HepG2 (cell line): Measurements from ENCODE around the gene CILP2. TPM values are rescaled to one million over a fixed set of nuclear protein-coding genes. Genes with fewer than 3 reads are reported as not detected.
A peak's percentile ranks its signal among the peaks of the same experiment; 100 is the strongest.

Experiments used
- HES4 ChIP-seq: sonication (generic); formaldehyde crosslinking; IDR thresholded peaks from 2 replicates; pipeline ENCODE4 v1.9.0; 2021; ENCODE audit warnings: mild to moderate bottlenecking, missing genetic modification reagents, borderline replicate concordance
- HIC2 ChIP-seq: sonication (generic); formaldehyde crosslinking; IDR thresholded peaks from 2 replicates; pipeline ENCODE4 v1.9.0; 2022; ENCODE audit warnings: low read depth, missing genetic modification reagents
- NCOA2 ChIP-seq: sonication (generic); formaldehyde crosslinking; IDR thresholded peaks from 2 replicates; pipeline ENCODE4 v1.8.0; 2022; ENCODE audit warnings: inconsistent platforms
- SNAPC5 ChIP-seq: sonication (generic); formaldehyde crosslinking; IDR thresholded peaks from 2 replicates; pipeline ENCODE4 v1.8.1; 2023; ENCODE audit warnings: mild to moderate bottlenecking, missing genetic modification reagents, borderline replicate concordance
- TFE3 ChIP-seq: IDR thresholded peaks from 2 replicates; pipeline ENCODE4 v1.6.1; 2016
- THAP8 ChIP-seq: sonication (generic); formaldehyde crosslinking; IDR thresholded peaks from 2 replicates; pipeline ENCODE4 v1.5.1; 2020; ENCODE audit warnings: missing genetic modification reagents, mild to moderate bottlenecking, borderline replicate concordance
- TIGD3 ChIP-seq: sonication (generic); formaldehyde crosslinking; IDR thresholded peaks from 2 replicates; pipeline ENCODE4 v1.5.1; 2020; ENCODE audit warnings: mild to moderate bottlenecking, missing genetic modification reagents, borderline replicate concordance
- WIZ ChIP-seq: sonication (generic); formaldehyde crosslinking; IDR thresholded peaks from 2 replicates; pipeline ENCODE4 v1.5.1; 2020; ENCODE audit warnings: mild to moderate bottlenecking, missing genetic modification reagents
- ZNF256 ChIP-seq: sonication (generic); formaldehyde crosslinking; conservative IDR thresholded peaks from 2 replicates; pipeline ENCODE4 v1.4.0; 2020; ENCODE audit warnings: missing genetic modification reagents
- ZNF280D ChIP-seq: sonication (generic); formaldehyde crosslinking; IDR thresholded peaks from 2 replicates; pipeline ENCODE4 v1.5.1; 2020; ENCODE audit warnings: mild to moderate bottlenecking, missing genetic modification reagents
- ZNF3 ChIP-seq: IDR thresholded peaks from 2 replicates; pipeline ENCODE4 v1.7.0; 2017; ENCODE audit warnings: inconsistent platforms
- ZNF337 ChIP-seq: sonication (generic); formaldehyde crosslinking; IDR thresholded peaks from 2 replicates; pipeline ENCODE4 v1.5.1; 2020; ENCODE audit warnings: missing genetic modification reagents, low read depth, mild to moderate bottlenecking, borderline replicate concordance
- ZNF460 ChIP-seq: sonication (generic); formaldehyde crosslinking; IDR thresholded peaks from 2 replicates; pipeline ENCODE4 v1.5.1; 2020; ENCODE audit warnings: missing genetic modification reagents, mild to moderate bottlenecking, borderline replicate concordance
- ZNF563 ChIP-seq: sonication (generic); formaldehyde crosslinking; IDR thresholded peaks from 2 replicates; pipeline ENCODE4 v1.8.0; 2022; ENCODE audit warnings: mild to moderate bottlenecking, moderate library complexity, missing genetic modification reagents
- ZNF781 ChIP-seq: sonication (generic); formaldehyde crosslinking; IDR thresholded peaks from 2 replicates; pipeline ENCODE4 v1.5.1; 2020; ENCODE audit warnings: borderline replicate concordance, mild to moderate bottlenecking, missing genetic modification reagents; ENCODE audit errors: not compliant biosample characterization
- ZSCAN31 ChIP-seq: sonication (generic); formaldehyde crosslinking; IDR thresholded peaks from 2 replicates; pipeline ENCODE4 v1.5.0; 2020; ENCODE audit warnings: low read depth, mild to moderate bottlenecking, missing genetic modification reagents
- polyA plus RNA-seq, 8 experiments: library from polyadenylated mRNA; depleted of rRNA in 3 of 8; stranded (reverse) in 7 of 8; unstranded in 1 of 8; fragments of >200 nt; fragmentation: Illumina TruSeq in 4 of 8; extraction: Trizol in 4 of 8; gene quantifications; 2 replicates each; pipeline versions ENCODE4 v1.2.1 to v1.2.3, GENCODE V29; 2011 to 2016; ENCODE audit warnings: low read depth in 4 of 8, missing spikeins in 1 of 8, mixed read lengths in 1 of 8; ENCODE audit not compliant: insufficient read depth in 1 of 8
- total RNA-seq, 5 experiments: library from RNA; depleted of rRNA; stranded (reverse); fragments of >200 nt; fragmentation: Illumina TruSeq; extraction: Trizol; gene quantifications; 2 replicates each; pipeline ENCODE4 v1.2.3, GENCODE V29; 2016; ENCODE audit warnings: low read depth in 1 of 5

Gene CILP2
- total and polyA plus RNA-seq, 2 of the 13 experiments (the other 11 are each of a cell fraction or from before 2014, with no cell fraction given), result 0.09 to 0.37 TPM

GRCh38 chr19:19515642-19516519 is 22.2 kb upstream of the CILP2 start, which contains the start of gene NDUFA13 (continued):
- TF ChIP-seq ZNF781 (CRISPR knock-in tag), result peak; percentile 18
- TF ChIP-seq HES4 (CRISPR knock-in tag), result peak; percentile 47; the same call in 1 of the 2 replicates
- no peak for TF ChIP-seq WIZ (CRISPR knock-in tag)
- no peak for TF ChIP-seq ZNF3
- TF ChIP-seq SNAPC5 (CRISPR knock-in tag), result no peak
- no peak for TF ChIP-seq TIGD3
- 0 out of 2 replicates have a peak, but pooled peaks have one; percentile 15 for TF ChIP-seq HIC2
- peak; percentile 86; the same call in 1 of the 2 replicates for TF ChIP-seq ZNF563 (CRISPR knock-in tag)
- TF ChIP-seq TFE3, result peak; percentile 21; the same call in 1 of the 2 replicates
- TF ChIP-seq NCOA2 (CRISPR knock-in tag), result peak; percentile 49
- no peak for TF ChIP-seq THAP8 (CRISPR knock-in tag)
- TF ChIP-seq ZNF460 (CRISPR knock-in tag), result no peak
- TF ChIP-seq ZSCAN31 (CRISPR knock-in tag), result peak; percentile 68; the same call in 1 of the 2 replicates
- peak; percentile 56; the same call in 1 of the 2 replicates for TF ChIP-seq ZNF256 (CRISPR knock-in tag)
- TF ChIP-seq ZNF280D (CRISPR knock-in tag), result no peak; the same call in 1 of the 2 replicates
- peak; percentile 67; the same call in 1 of the 2 replicates for TF ChIP-seq ZNF337 (CRISPR knock-in tag)
